Ishikawa (cell line): ENCODE measurements around the gene OR9G1.

Experiments used
- CEBPB ChIP-seq: IDR thresholded peaks from 2 replicates; pipeline ENCODE4 v1.6.1; 2012
- CREB1 ChIP-seq: IDR thresholded peaks from 2 replicates; pipeline ENCODE4 v1.6.1; 2012; ENCODE audit warnings: low read depth
- EGR1 ChIP-seq: IDR thresholded peaks from 2 replicates; pipeline ENCODE4 v1.6.1; 2012
- EP300 ChIP-seq: IDR thresholded peaks from 2 replicates; pipeline ENCODE4 v1.6.1; 2012; ENCODE audit warnings: borderline replicate concordance
- FOXM1 ChIP-seq: IDR thresholded peaks from 2 replicates; pipeline ENCODE4 v1.6.1; 2012; ENCODE audit warnings: low read depth, borderline replicate concordance
- NFIC ChIP-seq: IDR thresholded peaks from 2 replicates; pipeline ENCODE4 v1.6.1; 2012
- RAD21 ChIP-seq: IDR thresholded peaks from 2 replicates; pipeline ENCODE4 v1.6.1; 2012; ENCODE audit warnings: low read depth
- TAF1 ChIP-seq: IDR thresholded peaks from 2 replicates; pipeline ENCODE4 v1.6.1; 2012; ENCODE audit warnings: low read depth, mild to moderate bottlenecking
- TCF12 ChIP-seq: IDR thresholded peaks from 2 replicates; pipeline ENCODE4 v1.6.1; 2012; ENCODE audit warnings: low read depth
- TEAD4 ChIP-seq: IDR thresholded peaks from 2 replicates; pipeline ENCODE4 v1.6.1; 2012
- YY1 ChIP-seq: IDR thresholded peaks from 2 replicates; pipeline ENCODE4 v1.6.1; 2012; ENCODE audit warnings: low read depth
- ZBTB7A ChIP-seq: IDR thresholded peaks from 2 replicates; pipeline ENCODE4 v1.6.1; 2012; ENCODE audit warnings: low read depth
- TF ChIP-seq, protein P1 (sequence below): IDR thresholded peaks from 2 replicates; pipeline ENCODE4 v1.6.1; 2012
- TF ChIP-seq, protein P2 (sequence below): IDR thresholded peaks from 2 replicates; pipeline ENCODE4 v1.6.1; 2012; ENCODE audit warnings: low read depth, mild to moderate bottlenecking
- TF ChIP-seq, protein P3 (sequence below): IDR thresholded peaks from 2 replicates; pipeline ENCODE4 v1.6.1; 2012

Gene OR9G1

DNA sequence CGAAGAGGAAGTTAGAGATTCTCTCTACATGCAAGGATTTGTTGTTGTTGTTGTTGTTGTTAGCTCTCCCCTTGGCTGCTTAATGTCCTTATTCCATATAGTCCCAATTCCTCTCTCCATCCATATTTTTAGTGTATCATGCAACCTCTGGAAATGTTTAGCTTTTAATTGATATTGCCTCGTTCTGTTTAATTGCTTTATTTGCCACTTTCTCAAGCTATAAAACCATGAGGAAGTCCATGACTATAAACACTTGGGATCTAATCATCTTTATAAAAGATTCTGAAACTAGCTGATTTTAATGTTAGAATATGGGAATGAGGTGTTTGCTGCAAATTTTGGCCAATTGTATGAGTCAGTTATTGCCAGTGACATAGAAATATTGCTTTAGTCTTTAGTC, 5.5 kb upstream of the OR9G1 start:
- TF ChIP-seq TEAD4 (no peak), CREB1 (no peak)

DNA sequence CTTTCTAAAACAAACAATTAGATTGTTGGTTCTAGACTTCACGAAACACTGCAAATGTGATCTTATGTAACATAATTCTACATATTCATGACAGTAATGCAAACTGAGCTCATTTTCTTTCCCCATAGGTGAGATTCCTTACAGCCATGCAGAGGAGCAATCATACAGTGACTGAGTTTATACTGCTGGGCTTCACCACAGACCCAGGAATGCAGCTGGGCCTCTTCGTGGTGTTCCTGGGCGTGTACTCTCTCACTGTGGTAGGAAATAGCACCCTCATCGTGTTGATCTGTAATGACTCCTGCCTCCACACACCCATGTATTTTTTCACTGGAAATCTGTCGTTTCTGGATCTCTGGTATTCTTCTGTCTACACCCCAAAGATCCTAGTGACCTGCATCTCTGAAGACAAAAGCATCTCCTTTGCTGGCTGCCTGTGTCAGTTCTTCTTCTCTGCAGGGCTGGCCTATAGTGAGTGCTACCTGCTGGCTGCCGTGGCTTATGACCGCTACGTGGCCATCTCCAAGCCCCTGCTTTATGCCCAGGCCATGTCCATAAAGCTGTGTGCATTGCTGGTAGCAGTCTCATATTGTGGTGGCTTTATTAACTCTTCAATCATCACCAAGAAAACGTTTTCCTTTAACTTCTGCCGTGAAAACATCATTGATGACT, 1.5 kb downstream of the OR9G1 start:
- TF ChIP-seq, protein P1, sequence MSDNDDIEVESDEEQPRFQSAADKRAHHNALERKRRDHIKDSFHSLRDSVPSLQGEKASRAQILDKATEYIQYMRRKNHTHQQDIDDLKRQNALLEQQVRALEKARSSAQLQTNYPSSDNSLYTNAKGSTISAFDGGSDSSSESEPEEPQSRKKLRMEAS: no peak
- TF ChIP-seq, protein P2, sequence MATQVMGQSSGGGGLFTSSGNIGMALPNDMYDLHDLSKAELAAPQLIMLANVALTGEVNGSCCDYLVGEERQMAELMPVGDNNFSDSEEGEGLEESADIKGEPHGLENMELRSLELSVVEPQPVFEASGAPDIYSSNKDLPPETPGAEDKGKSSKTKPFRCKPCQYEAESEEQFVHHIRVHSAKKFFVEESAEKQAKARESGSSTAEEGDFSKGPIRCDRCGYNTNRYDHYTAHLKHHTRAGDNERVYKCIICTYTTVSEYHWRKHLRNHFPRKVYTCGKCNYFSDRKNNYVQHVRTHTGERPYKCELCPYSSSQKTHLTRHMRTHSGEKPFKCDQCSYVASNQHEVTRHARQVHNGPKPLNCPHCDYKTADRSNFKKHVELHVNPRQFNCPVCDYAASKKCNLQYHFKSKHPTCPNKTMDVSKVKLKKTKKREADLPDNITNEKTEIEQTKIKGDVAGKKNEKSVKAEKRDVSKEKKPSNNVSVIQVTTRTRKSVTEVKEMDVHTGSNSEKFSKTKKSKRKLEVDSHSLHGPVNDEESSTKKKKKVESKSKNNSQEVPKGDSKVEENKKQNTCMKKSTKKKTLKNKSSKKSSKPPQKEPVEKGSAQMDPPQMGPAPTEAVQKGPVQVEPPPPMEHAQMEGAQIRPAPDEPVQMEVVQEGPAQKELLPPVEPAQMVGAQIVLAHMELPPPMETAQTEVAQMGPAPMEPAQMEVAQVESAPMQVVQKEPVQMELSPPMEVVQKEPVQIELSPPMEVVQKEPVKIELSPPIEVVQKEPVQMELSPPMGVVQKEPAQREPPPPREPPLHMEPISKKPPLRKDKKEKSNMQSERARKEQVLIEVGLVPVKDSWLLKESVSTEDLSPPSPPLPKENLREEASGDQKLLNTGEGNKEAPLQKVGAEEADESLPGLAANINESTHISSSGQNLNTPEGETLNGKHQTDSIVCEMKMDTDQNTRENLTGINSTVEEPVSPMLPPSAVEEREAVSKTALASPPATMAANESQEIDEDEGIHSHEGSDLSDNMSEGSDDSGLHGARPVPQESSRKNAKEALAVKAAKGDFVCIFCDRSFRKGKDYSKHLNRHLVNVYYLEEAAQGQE: no peak
- TF ChIP-seq YY1 (no peak), CREB1 (no peak), TCF12 (no peak), NFIC (no peak), FOXM1 (no peak), TEAD4 (no peak), TAF1 (no peak), EGR1 (no peak), CEBPB (no peak)

DNA sequence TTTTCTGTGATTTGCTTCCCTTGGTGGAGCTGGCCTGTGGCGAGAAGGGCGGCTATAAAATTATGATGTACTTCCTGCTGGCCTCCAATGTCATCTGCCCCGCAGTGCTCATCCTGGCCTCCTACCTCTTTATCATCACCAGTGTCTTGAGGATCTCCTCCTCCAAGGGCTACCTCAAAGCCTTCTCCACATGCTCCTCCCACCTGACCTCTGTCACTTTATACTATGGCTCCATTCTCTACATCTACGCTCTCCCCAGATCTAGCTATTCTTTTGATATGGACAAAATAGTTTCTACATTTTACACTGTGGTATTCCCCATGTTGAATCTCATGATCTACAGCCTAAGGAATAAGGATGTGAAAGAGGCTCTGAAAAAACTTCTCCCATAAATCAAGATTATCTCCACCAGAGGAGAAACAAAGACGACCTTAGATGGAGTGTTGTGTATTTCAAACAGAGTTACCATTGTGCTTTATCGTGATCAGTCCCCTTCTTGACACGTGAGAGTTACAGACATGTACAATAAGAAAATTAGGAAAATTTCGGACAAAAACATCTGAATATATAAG, 2.1 kb downstream of the OR9G1 start:
- TF ChIP-seq, protein P3, sequence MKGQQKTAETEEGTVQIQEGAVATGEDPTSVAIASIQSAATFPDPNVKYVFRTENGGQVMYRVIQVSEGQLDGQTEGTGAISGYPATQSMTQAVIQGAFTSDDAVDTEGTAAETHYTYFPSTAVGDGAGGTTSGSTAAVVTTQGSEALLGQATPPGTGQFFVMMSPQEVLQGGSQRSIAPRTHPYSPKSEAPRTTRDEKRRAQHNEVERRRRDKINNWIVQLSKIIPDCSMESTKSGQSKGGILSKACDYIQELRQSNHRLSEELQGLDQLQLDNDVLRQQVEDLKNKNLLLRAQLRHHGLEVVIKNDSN: no peak
- no peak for TF ChIP-seq EP300
- TF ChIP-seq NFIC: no peak
- no peak for TF ChIP-seq TCF12
- TF ChIP-seq CREB1: no peak
- TF ChIP-seq RAD21: no peak
- no peak for TF ChIP-seq YY1
- no peak for TF ChIP-seq ZBTB7A
- no peak for TF ChIP-seq EGR1
- no peak for TF ChIP-seq CEBPB

DNA sequence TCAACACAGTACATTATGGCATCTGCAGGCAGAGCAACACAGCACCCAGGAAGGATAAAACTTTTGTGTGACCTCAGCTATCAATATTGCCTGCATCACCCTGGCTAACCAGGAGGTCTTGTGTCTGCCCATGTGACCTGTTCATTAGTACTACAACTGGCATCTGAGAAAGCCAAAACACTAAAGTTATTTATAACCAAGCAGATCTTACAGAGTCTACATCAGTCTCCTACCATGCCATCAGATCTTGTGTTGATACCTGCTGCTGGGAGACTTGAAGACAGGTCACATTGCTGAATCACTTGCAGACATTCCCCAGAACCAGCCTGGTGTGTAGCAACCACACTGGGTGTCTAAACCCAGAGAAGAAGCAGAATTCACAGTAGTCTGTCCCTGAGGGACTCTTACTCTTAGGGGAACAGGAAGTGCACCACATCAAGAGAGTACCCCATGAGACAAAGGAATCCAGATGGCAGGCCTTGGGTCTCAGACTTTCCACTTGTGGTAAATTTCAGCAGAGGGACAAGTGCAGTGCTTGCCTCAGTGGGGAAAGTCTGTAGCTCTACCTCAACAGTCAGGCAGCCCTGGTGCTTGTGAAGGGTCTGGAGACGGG, 7.0 kb downstream of the OR9G1 start:
- TF ChIP-seq TAF1 (no peak), EGR1 (no peak), CREB1 (no peak), TCF12 (no peak), NFIC (no peak), ZBTB7A (no peak), YY1 (no peak)
- TF ChIP-seq, protein P2: no peak
- TF ChIP-seq, protein P3: no peak

DNA sequence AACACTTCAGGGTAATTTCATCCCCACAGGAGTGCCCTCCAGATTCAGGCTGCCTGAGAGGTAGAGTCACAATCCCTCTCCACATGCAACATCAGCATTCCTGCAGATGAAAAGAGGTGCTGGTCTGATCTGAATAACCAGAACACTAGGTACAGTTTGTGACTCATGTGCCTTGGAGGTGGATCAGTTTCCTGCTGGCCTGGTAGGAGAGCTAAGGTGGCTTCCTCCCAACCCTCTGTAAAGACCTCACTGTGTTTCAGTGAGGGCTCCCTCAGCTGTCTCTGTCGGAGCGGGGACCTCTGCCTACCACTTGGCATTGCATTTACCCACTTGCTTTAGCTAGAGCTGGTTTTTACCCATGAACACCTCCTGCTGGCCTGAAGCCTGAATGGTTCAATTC, 7.6 kb downstream of the OR9G1 start:
- TF ChIP-seq, protein P1: no peak
- TF ChIP-seq TAF1 (no peak), CREB1 (no peak), NFIC (no peak), EP300 (no peak), TEAD4 (no peak), TCF12 (no peak)
- TF ChIP-seq, protein P3: no peak

DNA sequence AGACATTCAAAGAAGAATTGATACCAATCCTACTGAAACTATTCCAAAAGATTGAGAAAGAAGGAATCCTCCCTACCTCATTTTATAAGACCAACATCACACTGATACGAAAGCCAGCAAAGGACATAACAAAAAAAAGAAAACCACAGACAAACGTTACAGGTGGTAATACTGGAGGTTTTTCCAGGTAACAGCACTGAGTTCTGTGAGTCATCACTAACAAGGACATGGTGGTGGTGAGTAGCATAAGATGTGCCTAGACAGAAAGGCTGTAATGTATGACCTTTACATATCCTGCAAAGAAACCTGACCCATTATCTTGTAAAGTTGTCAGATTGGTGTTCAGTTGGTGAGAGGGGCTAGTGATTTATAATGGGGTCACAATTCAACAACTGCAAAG, 15.3 kb downstream of the OR9G1 start:
- TF ChIP-seq, protein P2: no peak
- TF ChIP-seq CEBPB (no peak), RAD21 (no peak), TEAD4 (no peak), YY1 (no peak), TCF12 (no peak), FOXM1 (no peak), EGR1 (no peak), CREB1 (no peak), EP300 (no peak), TAF1 (no peak), ZBTB7A (no peak), NFIC (no peak)
- TF ChIP-seq, protein P3: no peak
- TF ChIP-seq, protein P1: no peak
